GM23248 (cell line): ENCODE results near the gene SLC51B. TPM values are rescaled to one million over a fixed set of nuclear protein-coding genes. Genes with fewer than 3 reads are reported as not detected.

Source experiments
- DNase-seq: peaks from one replicate; pipeline ENCODE4 v3.0.0-alpha.2; 2015
- H2AFZ ChIP-seq: fragments of 200-600 bp; sonication (generic); 2 replicates; pipeline ENCODE4 v1.6.1; 2016; ENCODE audit warnings: antibody characterized with exemption
- H3F3A ChIP-seq: fragments of 200-600 bp; sonication (generic); 2 replicates; pipeline ENCODE4 v1.6.1; 2016; ENCODE audit warnings: mild to moderate bottlenecking, antibody characterized with exemption, mixed run types; ENCODE audit not compliant: insufficient read depth
- H3K27ac ChIP-seq: fragments of 200-600 bp; sonication (generic); 2 replicates; pipeline ENCODE4 v1.5.1; 2016; ENCODE audit warnings: mild to moderate bottlenecking
- H3K27me3 ChIP-seq: fragments of 200-600 bp; sonication (generic); replicated peaks from 2 replicates; pipeline ENCODE4 v1.6.1; 2016; ENCODE audit warnings: mild to moderate bottlenecking; ENCODE audit not compliant: insufficient read depth
- H3K36me3 ChIP-seq: fragments of 200-600 bp; sonication (generic); 2 replicates; pipeline ENCODE4 v1.6.1; 2016; ENCODE audit warnings: low read depth, mild to moderate bottlenecking
- H3K4me1 ChIP-seq: fragments of 200-600 bp; sonication (generic); 2 replicates; pipeline ENCODE4 v1.6.1; 2016; ENCODE audit warnings: mild to moderate bottlenecking; ENCODE audit not compliant: insufficient read depth
- H3K4me2 ChIP-seq: fragments of 200-600 bp; sonication (generic); one replicate; pipeline ENCODE4 v1.6.1; 2016; ENCODE audit warnings: mild to moderate bottlenecking; ENCODE audit not compliant: unreplicated experiment
- H3K4me3 ChIP-seq: fragments of 200-600 bp; sonication (generic); 2 replicates; pipeline ENCODE4 v1.5.1; 2016; ENCODE audit warnings: mild to moderate bottlenecking
- H3K79me2 ChIP-seq: fragments of 200-600 bp; sonication (generic); 2 replicates; pipeline ENCODE4 v1.6.1; 2016; ENCODE audit warnings: mild to moderate bottlenecking; ENCODE audit not compliant: insufficient read depth
- H3K9ac ChIP-seq: fragments of 200-600 bp; sonication (generic); 2 replicates; pipeline ENCODE4 v1.6.1; 2016; ENCODE audit warnings: mild to moderate bottlenecking
- H3K9me2 ChIP-seq: fragments of 200-600 bp; sonication (generic); 2 replicates; pipeline ENCODE4 v1.6.1; 2016; ENCODE audit warnings: mixed run types, mild to moderate bottlenecking, moderate library complexity; ENCODE audit not compliant: insufficient read depth
- H3K9me3 ChIP-seq: fragments of 200-600 bp; sonication (generic); one replicate; pipeline ENCODE4 v1.6.1; 2017; ENCODE audit warnings: low read depth
- H4K20me1 ChIP-seq: fragments of 200-600 bp; sonication (generic); 2 replicates; pipeline ENCODE4 v1.6.0; 2016; ENCODE audit not compliant: insufficient read depth
- EZH2 ChIP-seq: fragments of 200-600 bp; sonication (generic); IDR thresholded peaks from 2 replicates; pipeline ENCODE4 v1.6.1; 2018; ENCODE audit warnings: antibody characterized with exemption, mild to moderate bottlenecking; ENCODE audit not compliant: insufficient read depth, poor library complexity, severe bottlenecking
- EZH2phosphoT487 ChIP-seq: fragments of 200-600 bp; sonication (generic); IDR thresholded peaks from 2 replicates; pipeline ENCODE4 v1.6.1; 2018; ENCODE audit warnings: antibody characterized with exemption, moderate library complexity, mild to moderate bottlenecking, low read depth; ENCODE audit not compliant: insufficient read depth
- WGBS, 2 experiments: methylation state at CpG; one replicate each; pipeline ENCODE4 v1.1.6; 2015 to 2017; ENCODE audit warnings: low lambda C conversion rate in 2 of 2, low coverage in 1 of 2; ENCODE audit errors: missing lambda C conversion rate in 2 of 2; 5-methylcytosine and 5-hydroxymethylcytosine counted together
- in situ Hi-C: fragments of 300-500 bp; cut with MboI; formaldehyde crosslinking; loops from 2 replicates; pipeline ENCODE4 v1.15.0; 2020
- polyA plus RNA-seq: library from polyadenylated mRNA; unstranded; fragments of >200 nt; fragmentation: Nextera tagmentation; extraction: Ambion mirVana; gene quantifications from 2 replicates; pipeline ENCODE4 v1.2.1, GENCODE V29; 2016
- total RNA-seq: library from RNA; depleted of rRNA; stranded (reverse); fragments of >200 nt; shearing (Covaris generic); gene quantifications from 2 replicates; pipeline ENCODE4 v1.2.3, GENCODE V29; 2014; rRNA removed

Gene SLC51B
- total and polyA plus RNA-seq, 2 experiments from 2014 or later: not detected

- no peaks in the 10 kb centered on the region for H3K9me3 ChIP-seq
- TF ChIP-seq EZH2phosphoT487: no peak
- TF ChIP-seq EZH2: no peak
- no peaks in the 10 kb centered on the region for H4K20me1 ChIP-seq
- in situ Hi-C loops: no loop called here
- H3K9me2 ChIP-seq: no peaks in the 10 kb centered on the region
- no peaks in the 10 kb centered on the region for H3K79me2 ChIP-seq
- no peaks in the 10 kb centered on the region for H3K27me3 ChIP-seq
- H3K4me1 ChIP-seq: no peaks in the 10 kb centered on the region
- H2AFZ ChIP-seq: no peak overlapping the region
- peaks cover 13% of the 10 kb centered on the region; the same call in 1 of the 2 replicates for H3K36me3 ChIP-seq
- H3K4me3 ChIP-seq: no peak overlapping the region
- H3K27ac ChIP-seq: no peak overlapping the region
- no peak overlapping the region for H3K4me2 ChIP-seq
- H3K9ac ChIP-seq: no peak overlapping the region
- no peaks in the 10 kb centered on the region for H3F3A ChIP-seq
- WGBS, 2 experiments: 81% methylated on average over 27 to 62 of the region's 75 CpGs
- DNase-seq: no peak
Observed at GRCh38 chr15:65101891-65102708, 56.9 kb downstream of the SLC51B start.

- Histone ChIP-seq H3K9me3 (no peaks in the 10 kb centered on the region), H4K20me1 (no peaks in the 10 kb centered on the region), H3K27me3 (no peaks in the 10 kb centered on the region), H3K36me3 (peaks cover 16% of the 10 kb centered on the region; the same call in 1 of the 2 replicates), H3F3A (no peaks in the 10 kb centered on the region), H3K4me1 (no peaks in the 10 kb centered on the region), H2AFZ (no peak overlapping the region), H3K27ac (no peak overlapping the region), H3K4me2 (no peak overlapping the region), H3K4me3 (no peak overlapping the region), H3K9ac (no peak overlapping the region), H3K9me2 (no peaks in the 10 kb centered on the region), H3K79me2 (no peaks in the 10 kb centered on the region)
- WGBS, 2 experiments: 93 to 97% methylated on average over 3 of the region's 3 CpGs
- in situ Hi-C loops: no loop called here
- DNase-seq: no peak
- TF ChIP-seq EZH2 (no peak), EZH2phosphoT487 (no peak)
Observed at GRCh38 chr15:65102912-65103311, 57.7 kb downstream of the SLC51B start.

Other genes starting within 250 kb of the SLC51B start
- 9.7 and 11.3 TPM in 2 replicates for gene PIF1, start 219.7 kb upstream of the SLC51B start, total RNA-seq
- gene PIF1, start 219.7 kb upstream of the SLC51B start, polyA plus RNA-seq: 7.0 and 8.1 TPM in 2 replicates
- gene PLEKHO2, start 203.5 kb upstream of the SLC51B start, total RNA-seq: 27.2 and 35.3 TPM in 2 replicates
- 30.7 and 32.3 TPM in 2 replicates for gene PLEKHO2, start 203.5 kb upstream of the SLC51B start, polyA plus RNA-seq
- 3.1 and 3.3 TPM in 2 replicates for gene ANKDD1A, start 133.5 kb upstream of the SLC51B start, total RNA-seq
- 2.7 and 3.5 TPM in 2 replicates for gene ANKDD1A, start 133.5 kb upstream of the SLC51B start, polyA plus RNA-seq
- gene SPG21, start 55.5 kb upstream of the SLC51B start, total RNA-seq: 66.3 and 78.4 TPM in 2 replicates
- gene SPG21, start 55.5 kb upstream of the SLC51B start, polyA plus RNA-seq: 106 and 107 TPM in 2 replicates
- gene MTFMT, start 15.7 kb upstream of the SLC51B start, total RNA-seq: 25.3 and 26.4 TPM in 2 replicates
- 22.2 and 23.8 TPM in 2 replicates for gene MTFMT, start 15.7 kb upstream of the SLC51B start, polyA plus RNA-seq
- not detected in 2 replicates for gene RASL12, start 22.6 kb downstream of the SLC51B start, total RNA-seq
- not detected in 2 replicates for gene RASL12, start 22.6 kb downstream of the SLC51B start, polyA plus RNA-seq
- gene KBTBD13, start 31.4 kb downstream of the SLC51B start, total RNA-seq: not detected in 2 replicates
- gene KBTBD13, start 31.4 kb downstream of the SLC51B start, polyA plus RNA-seq: not detected in 2 replicates
- gene UBAP1L, start 69.8 kb downstream of the SLC51B start, total RNA-seq: 0.43 and 0.63 TPM in 2 replicates
- 0.38 and 0.89 TPM in 2 replicates for gene UBAP1L, start 69.8 kb downstream of the SLC51B start, polyA plus RNA-seq
- 11.8 and 13.6 TPM in 2 replicates for gene PDCD7, start 88.4 kb downstream of the SLC51B start, total RNA-seq
- gene PDCD7, start 88.4 kb downstream of the SLC51B start, polyA plus RNA-seq: 7.5 and 8.4 TPM in 2 replicates
- gene CLPX, start 140.0 kb downstream of the SLC51B start, total RNA-seq: 28.3 and 33.1 TPM in 2 replicates
- 22.8 and 23.8 TPM in 2 replicates for gene CLPX, start 140.0 kb downstream of the SLC51B start, polyA plus RNA-seq
- gene CILP, start 166.1 kb downstream of the SLC51B start, total RNA-seq: under 0.01 and 0.11 TPM in 2 replicates
- gene CILP, start 166.1 kb downstream of the SLC51B start, polyA plus RNA-seq: 0.09 TPM in 1 of 2 replicates, not detected in the other
- gene PARP16, start 241.5 kb downstream of the SLC51B start, total RNA-seq: 3.8 and 5.6 TPM in 2 replicates
- gene PARP16, start 241.5 kb downstream of the SLC51B start, polyA plus RNA-seq: 7.1 and 7.7 TPM in 2 replicates